HEK293 (cell line): ENCODE data around the gene XYLT2.

Source experiments
- FEZF1 ChIP-seq: fragments of 450-650 bp; formaldehyde crosslinking; IDR thresholded peaks from 2 replicates; pipeline ENCODE4 v1.5.1; 2016; ENCODE audit warnings: missing biosample characterization, missing genetic modification characterization
- GLI4 ChIP-seq: fragments of 450-650 bp; formaldehyde crosslinking; IDR thresholded peaks from 2 replicates; pipeline ENCODE4 v1.5.1; 2016; ENCODE audit warnings: missing biosample characterization, missing genetic modification characterization
- HIC1 ChIP-seq: fragments of 450-650 bp; formaldehyde crosslinking; IDR thresholded peaks from 2 replicates; pipeline ENCODE4 v1.5.1; 2016; ENCODE audit warnings: missing biosample characterization, missing genetic modification characterization
- HOXA7 ChIP-seq: sonication (generic); formaldehyde crosslinking; IDR thresholded peaks from 2 replicates; pipeline ENCODE4 v1.8.1; 2022; ENCODE audit warnings: missing genetic modification reagents, borderline replicate concordance
- HOXC10 ChIP-seq: sonication (generic); formaldehyde crosslinking; IDR thresholded peaks from 2 replicates; pipeline ENCODE4 v1.8.1; 2023; ENCODE audit warnings: mild to moderate bottlenecking, missing genetic modification reagents
- SP7 ChIP-seq: fragments of 450-650 bp; formaldehyde crosslinking; IDR thresholded peaks from 2 replicates; pipeline ENCODE4 v1.5.1; 2016; ENCODE audit warnings: missing biosample characterization, missing genetic modification characterization
- ZEB2 ChIP-seq: fragments of 450-650 bp; formaldehyde crosslinking; IDR thresholded peaks from 2 replicates; pipeline ENCODE4 v1.5.1; 2016; ENCODE audit warnings: missing biosample characterization, missing genetic modification characterization
- ZNF18 ChIP-seq: fragments of 450-650 bp; formaldehyde crosslinking; IDR thresholded peaks from 2 replicates; pipeline ENCODE4 v1.5.1; 2016; ENCODE audit warnings: missing biosample characterization, missing genetic modification characterization
- ZNF214 ChIP-seq: fragments of 450-650 bp; formaldehyde crosslinking; IDR thresholded peaks from 2 replicates; pipeline ENCODE4 v1.5.1; 2017; ENCODE audit warnings: missing biosample characterization, mild to moderate bottlenecking, missing genetic modification characterization, borderline replicate concordance
- ZNF223 ChIP-seq: fragments of 450-650 bp; formaldehyde crosslinking; IDR thresholded peaks from 2 replicates; pipeline ENCODE4 v1.5.1; 2016; ENCODE audit warnings: missing biosample characterization, missing genetic modification characterization
- ZNF350 ChIP-seq: fragments of 450-650 bp; formaldehyde crosslinking; IDR thresholded peaks from 2 replicates; pipeline ENCODE4 v1.5.0; 2017; ENCODE audit warnings: missing biosample characterization, mild to moderate bottlenecking, missing genetic modification characterization
- ZNF362 ChIP-seq: fragments of 450-650 bp; formaldehyde crosslinking; IDR thresholded peaks from 2 replicates; pipeline ENCODE4 v1.5.1; 2016; ENCODE audit warnings: missing biosample characterization, missing genetic modification characterization
- ZNF37A ChIP-seq: fragments of 450-650 bp; IDR thresholded peaks from 2 replicates; pipeline ENCODE4 v1.5.1; 2018; ENCODE audit warnings: missing biosample characterization, missing genetic modification characterization
- ZNF404 ChIP-seq: fragments of 450-650 bp; formaldehyde crosslinking; IDR thresholded peaks from 2 replicates; pipeline ENCODE4 v1.5.1; 2017; ENCODE audit warnings: missing biosample characterization, missing genetic modification characterization
- ZNF449 ChIP-seq: fragments of 450-650 bp; formaldehyde crosslinking; IDR thresholded peaks from 2 replicates; pipeline ENCODE4 v1.5.1; 2017; ENCODE audit warnings: missing biosample characterization, mild to moderate bottlenecking, missing genetic modification characterization, moderate library complexity
- ZNF529 ChIP-seq: fragments of 450-650 bp; formaldehyde crosslinking; IDR thresholded peaks from 2 replicates; pipeline ENCODE4 v1.5.1; 2017; ENCODE audit warnings: missing genetic modification characterization, missing biosample characterization; ENCODE audit not compliant: insufficient replicate concordance
- ZNF544 ChIP-seq: fragments of 450-650 bp; formaldehyde crosslinking; IDR thresholded peaks from 2 replicates; pipeline ENCODE4 v1.5.0; 2017; ENCODE audit warnings: missing biosample characterization, missing genetic modification characterization
- ZNF548 ChIP-seq: fragments of 450-650 bp; formaldehyde crosslinking; IDR thresholded peaks from 2 replicates; pipeline ENCODE4 v1.5.1; 2016; ENCODE audit warnings: missing biosample characterization, missing genetic modification characterization
- ZNF561 ChIP-seq: fragments of 450-650 bp; IDR thresholded peaks from 2 replicates; pipeline ENCODE4 v1.5.1; 2018; ENCODE audit warnings: missing biosample characterization, missing genetic modification characterization, borderline replicate concordance
- ZNF704 ChIP-seq: fragments of 450-650 bp; formaldehyde crosslinking; IDR thresholded peaks from 2 replicates; pipeline ENCODE4 v1.5.1; 2016; ENCODE audit warnings: missing biosample characterization, missing genetic modification characterization
- ZNF76 ChIP-seq: fragments of 450-650 bp; formaldehyde crosslinking; IDR thresholded peaks from 2 replicates; pipeline ENCODE4; 2016; ENCODE audit warnings: low read depth, missing biosample characterization, missing genetic modification characterization, borderline replicate concordance
- ZNF792 ChIP-seq: fragments of 450-650 bp; formaldehyde crosslinking; IDR thresholded peaks from 2 replicates; pipeline ENCODE4 v1.5.1; 2016; ENCODE audit warnings: missing biosample characterization, missing genetic modification characterization
- ZSCAN30 ChIP-seq: fragments of 450-650 bp; IDR thresholded peaks from 2 replicates; pipeline ENCODE4 v1.5.1; 2018; ENCODE audit warnings: missing biosample characterization, mild to moderate bottlenecking, missing genetic modification characterization, moderate library complexity
- ZSCAN5A ChIP-seq: fragments of 450-650 bp; formaldehyde crosslinking; IDR thresholded peaks from 2 replicates; pipeline ENCODE4 v1.5.1; 2016; ENCODE audit warnings: missing biosample characterization, missing genetic modification characterization
- TF ChIP-seq, protein P1 (sequence below): fragments of 450-650 bp; formaldehyde crosslinking; IDR thresholded peaks from 2 replicates; pipeline ENCODE4 v1.5.1; 2016; ENCODE audit warnings: missing biosample characterization, missing genetic modification characterization, borderline replicate concordance
- TF ChIP-seq, protein P2 (sequence below): fragments of 450-650 bp; formaldehyde crosslinking; IDR thresholded peaks from 2 replicates; pipeline ENCODE4 v1.5.1; 2016; ENCODE audit warnings: missing biosample characterization, missing genetic modification characterization

The XYLT2 gene

GRCh38 chr17:50397111-50397918 is 51.4 kb downstream of the XYLT2 start, which contains the start of gene LRRC59 (continued):
- TF ChIP-seq ZNF792 (tag by site-specific recombination) = no peak; the same call in 1 of the 2 replicates
- TF ChIP-seq ZNF704 (tag by site-specific recombination) = peak; percentile 86; the same call in 1 of the 2 replicates
- TF ChIP-seq ZNF404 (tag by site-specific recombination) = no peak
- TF ChIP-seq HIC1 (tag by site-specific recombination) = peak; percentile 99
- TF ChIP-seq ZSCAN5A = peak; percentile 96
- peak; percentile 30; the same call in 1 of the 2 replicates for TF ChIP-seq FEZF1 (tag by site-specific recombination)
- TF ChIP-seq ZNF529 (tag by site-specific recombination) = no peak
- TF ChIP-seq ZNF362 = 0 out of 2 replicates have a peak, but pooled peaks have one; percentile 44
- peak; percentile 71 for TF ChIP-seq ZNF18 (tag by site-specific recombination)
- TF ChIP-seq ZSCAN30 = 0 out of 2 replicates have a peak, but pooled peaks have one; percentile 77
- TF ChIP-seq GLI4 (tag by site-specific recombination) = peak; percentile 85; the same call in 1 of the 2 replicates
- no peak for TF ChIP-seq ZNF350 (tag by site-specific recombination)
- no peak for TF ChIP-seq ZNF548 (tag by site-specific recombination)
- TF ChIP-seq ZEB2 = peak; percentile 97
- no peak for TF ChIP-seq ZNF223 (tag by site-specific recombination)
- TF ChIP-seq HOXC10 (CRISPR knock-in tag) = no peak; the same call in 1 of the 2 replicates
- TF ChIP-seq ZNF214 (tag by site-specific recombination) = no peak
- no peak for TF ChIP-seq HOXA7 (CRISPR knock-in tag)
- peak; percentile 95 for TF ChIP-seq SP7
- peak; percentile 50; the same call in 1 of the 2 replicates for TF ChIP-seq ZNF561 (tag by site-specific recombination)
- TF ChIP-seq ZNF544 (tag by site-specific recombination) = no peak
- TF ChIP-seq, protein P1, sequence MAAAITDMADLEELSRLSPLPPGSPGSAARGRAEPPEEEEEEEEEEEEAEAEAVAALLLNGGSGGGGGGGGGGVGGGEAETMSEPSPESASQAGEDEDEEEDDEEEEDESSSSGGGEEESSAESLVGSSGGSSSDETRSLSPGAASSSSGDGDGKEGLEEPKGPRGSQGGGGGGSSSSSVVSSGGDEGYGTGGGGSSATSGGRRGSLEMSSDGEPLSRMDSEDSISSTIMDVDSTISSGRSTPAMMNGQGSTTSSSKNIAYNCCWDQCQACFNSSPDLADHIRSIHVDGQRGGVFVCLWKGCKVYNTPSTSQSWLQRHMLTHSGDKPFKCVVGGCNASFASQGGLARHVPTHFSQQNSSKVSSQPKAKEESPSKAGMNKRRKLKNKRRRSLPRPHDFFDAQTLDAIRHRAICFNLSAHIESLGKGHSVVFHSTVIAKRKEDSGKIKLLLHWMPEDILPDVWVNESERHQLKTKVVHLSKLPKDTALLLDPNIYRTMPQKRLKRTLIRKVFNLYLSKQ (tag by site-specific recombination) = no peak
- no peak; the same call in 1 of the 2 replicates for TF ChIP-seq ZNF449
- TF ChIP-seq ZNF37A (tag by site-specific recombination) = no peak
- TF ChIP-seq, protein P2, sequence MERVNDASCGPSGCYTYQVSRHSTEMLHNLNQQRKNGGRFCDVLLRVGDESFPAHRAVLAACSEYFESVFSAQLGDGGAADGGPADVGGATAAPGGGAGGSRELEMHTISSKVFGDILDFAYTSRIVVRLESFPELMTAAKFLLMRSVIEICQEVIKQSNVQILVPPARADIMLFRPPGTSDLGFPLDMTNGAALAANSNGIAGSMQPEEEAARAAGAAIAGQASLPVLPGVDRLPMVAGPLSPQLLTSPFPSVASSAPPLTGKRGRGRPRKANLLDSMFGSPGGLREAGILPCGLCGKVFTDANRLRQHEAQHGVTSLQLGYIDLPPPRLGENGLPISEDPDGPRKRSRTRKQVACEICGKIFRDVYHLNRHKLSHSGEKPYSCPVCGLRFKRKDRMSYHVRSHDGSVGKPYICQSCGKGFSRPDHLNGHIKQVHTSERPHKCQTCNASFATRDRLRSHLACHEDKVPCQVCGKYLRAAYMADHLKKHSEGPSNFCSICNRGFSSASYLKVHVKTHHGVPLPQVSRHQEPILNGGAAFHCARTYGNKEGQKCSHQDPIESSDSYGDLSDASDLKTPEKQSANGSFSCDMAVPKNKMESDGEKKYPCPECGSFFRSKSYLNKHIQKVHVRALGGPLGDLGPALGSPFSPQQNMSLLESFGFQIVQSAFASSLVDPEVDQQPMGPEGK (tag by site-specific recombination) = peak; percentile 66
- peak; percentile 85; the same call in 1 of the 2 replicates for TF ChIP-seq ZNF76 (tag by site-specific recombination)
